ENCODE measurements around the gene MTHFS.

- TF ChIP-seq CTCF (IDR thresholded peaks at IDR 0.05) = no peak
- no peak for TF ChIP-seq EP300 (IDR thresholded peaks at IDR 0.05)
- no peak for TF ChIP-seq POLR2AphosphoS5 (IDR thresholded peaks at IDR 0.05)
Observed at GRCh38 chr15:79826800-79827199, 70.0 kb downstream of the MTHFS start.
